Measurements from ENCODE around the gene KCNN4.

- TF ChIP-seq CTCF (conservative IDR thresholded peaks at IDR 0.05; ENCODE audit: low read depth in 2 of 2) (no peak), POLR2AphosphoS5 (IDR thresholded peaks at IDR 0.05; ENCODE audit: low read depth) (no peak), EZH2 (IDR thresholded peaks at IDR 0.05; ENCODE audit: low read depth, unreplicated experiment) (no peak), REST (IDR thresholded peaks at IDR 0.05; ENCODE audit: unreplicated experiment) (no peak), CREB1 (CRISPR knock-in tag; IDR thresholded peaks at IDR 0.05; ENCODE audit: low read depth) (no peak), ETS1 (IDR thresholded peaks at IDR 0.05) (no peak), EZH2phosphoT487 (IDR thresholded peaks at IDR 0.05; ENCODE audit: unreplicated experiment) (no peak), ZNF331 (CRISPR knock-in tag; IDR thresholded peaks at IDR 0.05; ENCODE audit: low read depth) (no peak), JUNB (IDR thresholded peaks at IDR 0.05; ENCODE audit: unreplicated experiment) (no peak), STAT1 (IDR thresholded peaks at IDR 0.05; ENCODE audit: unreplicated experiment) (no peak), ZNF462 (CRISPR knock-in tag; IDR thresholded peaks at IDR 0.05) (no peak), ZNF114 (CRISPR knock-in tag; IDR thresholded peaks at IDR 0.05) (no peak)
Measured at GRCh38 chr19:43779147-43779819, 1.5 kb downstream of the KCNN4 start.
